CD4-positive, alpha-beta T cell (primary cell): ENCODE measurements around the gene CYP11A1. TPM values are rescaled to one million over a fixed set of nuclear protein-coding genes. Genes with fewer than 3 reads are reported as not detected.
"Not testable (repeated sequence)": the region's sequence is repeated elsewhere in the genome, so short reads cannot be mapped to it uniquely, and the experiment has no call there.

Experiments
- ATAC-seq: fragments of 200-7000 bp; cut with Tn5 transposase; one replicate; pipeline ENCODE4 v1.10.0; 2022; ENCODE audit warnings: mild to moderate bottlenecking; ENCODE audit not compliant: poor library complexity
- CTCF ChIA-PET: fragments of 350-600 bp; sonication (Branson Sonifier 250); formaldehyde crosslinking; loops from one replicate; lab custom pipeline; 2021; ENCODE audit warnings: antibody characterized with exemption, inconsistent platforms; lab: Charles Lee
- POLR2A ChIA-PET: fragments of 350-600 bp; sonication (Branson Sonifier 250); formaldehyde crosslinking; loops from one replicate; lab custom pipeline; 2021; ENCODE audit warnings: antibody characterized with exemption, inconsistent platforms; lab: Charles Lee
- DNase-seq, 14 experiments: peaks; one replicate each; pipeline ENCODE4 v3.0.0-alpha.2; 2013 to 2020; ENCODE audit warnings: mixed read lengths in 2 of 14
- H3K27ac ChIP-seq, 2 donors: one replicate each; pipeline versions ENCODE4 v1.5.1 to v1.7.0; 2013; ENCODE audit warnings: low read length in 2 of 2, low read depth in 1 of 2, mild to moderate bottlenecking in 1 of 2
- H3K27me3 ChIP-seq, 2 experiments: 1 replicate in 1 of 2; 2 replicates in 1 of 2; pipeline versions ENCODE4 v1.6.1 to v1.7.0; 2013; ENCODE audit warnings: low read length in 2 of 2, control low read depth in 1 of 2, mild to moderate bottlenecking in 1 of 2, moderate library complexity in 1 of 2; ENCODE audit not compliant: insufficient read depth in 2 of 2, control insufficient read depth in 1 of 2
- H3K36me3 ChIP-seq: one replicate; pipeline ENCODE4 v1.6.1; 2013; ENCODE audit warnings: low read length, control low read depth; ENCODE audit not compliant: insufficient read depth
- H3K4me1 ChIP-seq: one replicate; pipeline ENCODE4 v1.6.1; 2013; ENCODE audit warnings: low read length, control low read depth; ENCODE audit not compliant: insufficient read depth
- H3K4me3 ChIP-seq: one replicate; pipeline ENCODE4 v1.5.1; 2013; ENCODE audit warnings: mild to moderate bottlenecking, low read length, moderate library complexity
- H3K9me3 ChIP-seq, 2 experiments: 1 replicate in 1 of 2; 2 replicates in 1 of 2; pipeline versions ENCODE4 v1.6.1 to v1.7.0; 2013; ENCODE audit warnings: low read length in 2 of 2, mild to moderate bottlenecking in 2 of 2, control low read depth in 1 of 2, moderate library complexity in 1 of 2; ENCODE audit not compliant: control insufficient read depth in 1 of 2, insufficient read depth in 1 of 2
- H3K27ac Mint-ChIP-seq: one replicate; pipeline ENCODE4 v1.8.0; 2020; ENCODE audit warnings: mixed read lengths
- H3K27me3 Mint-ChIP-seq: one replicate; pipeline ENCODE4 v1.8.0; 2021; ENCODE audit warnings: mixed read lengths
- H3K36me3 Mint-ChIP-seq: one replicate; pipeline ENCODE4 v1.8.0; 2021; ENCODE audit warnings: low read depth, mixed read lengths
- H3K4me1 Mint-ChIP-seq: one replicate; pipeline ENCODE4 v1.8.0; 2021; ENCODE audit warnings: low read depth, mixed read lengths
- H3K4me3 Mint-ChIP-seq: one replicate; pipeline ENCODE4 v1.8.0; 2020; ENCODE audit warnings: mild to moderate bottlenecking, mixed read lengths
- H3K9me3 Mint-ChIP-seq: one replicate; pipeline ENCODE4 v1.8.0; 2020; ENCODE audit warnings: mixed read lengths
- CTCF ChIP-seq: fragments of 200-600 bp; IDR thresholded peaks from one replicate; pipeline ENCODE4 v1.8.0; 2022; ENCODE audit warnings: antibody characterized with exemption, mild to moderate bottlenecking
- intact Hi-C, 2 experiments: fragments of 100-400 bp; cut with DNase I in 1 of 2; cut with micrococcal nuclease in 1 of 2; formaldehyde crosslinking; loops; one replicate each; pipeline versions ENCODE4 v1.15.1 to v1.9.0; 2023 to 2025; cut with DNase I, micrococcal nuclease
- total RNA-seq, 174 experiments: library from RNA in 2 of 174; stranded (reverse) in 2 of 174; gene quantifications; one replicate each; pipeline ENCODE4 v1.2.3 and lab custom pipeline; 2021 to 2026

The CYP11A1 gene
- total RNA-seq, 2 experiments from 2014 or later: not detected

DNA sequence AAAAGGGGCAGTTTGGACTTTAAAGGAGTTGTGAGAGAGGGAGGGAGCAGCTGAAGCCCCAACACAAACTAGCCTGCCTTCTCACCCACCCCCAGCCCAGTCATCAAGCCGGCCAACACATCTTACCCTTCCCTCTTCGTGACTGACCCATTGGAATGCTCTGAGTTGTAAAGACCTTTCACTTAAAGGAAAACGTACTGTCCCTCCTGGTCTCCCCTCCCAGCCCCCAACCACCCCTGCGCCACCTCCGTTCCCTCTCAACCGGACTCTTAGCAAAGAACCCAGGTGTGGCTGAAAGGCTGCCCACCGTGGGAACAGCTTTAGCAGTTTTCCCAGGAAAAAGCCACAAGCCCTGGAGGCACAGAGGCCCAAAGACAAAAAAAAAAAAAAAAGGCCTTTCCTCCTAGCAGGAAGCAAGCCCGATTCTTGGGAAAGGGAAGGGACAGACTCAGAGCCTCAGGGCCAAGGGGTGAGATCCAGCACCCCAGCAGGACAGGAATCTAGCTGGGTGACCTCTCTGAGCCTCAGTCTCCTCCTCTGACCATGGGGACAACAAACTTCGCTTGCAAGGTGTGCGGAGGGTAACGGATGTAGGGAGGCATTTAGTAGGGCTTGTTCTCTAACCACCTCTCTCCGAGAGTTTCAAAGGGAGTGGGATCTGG, 2.4 kb downstream of the CYP11A1 start:
- ChIA-PET CTCF (no interaction called here), POLR2A (no interaction called here)
- no peaks in the 10 kb centered on the region for H3K4me1 Mint-ChIP-seq
- Histone ChIP-seq H3K9me3 (peaks cover 0 to 8% of the 10 kb centered on the region in 2 experiments), H3K27me3 (peaks cover 27 to 33% of the 10 kb centered on the region in 2 experiments), H3K27ac (no peak overlapping the region), H3K4me3 (no peak overlapping the region), H3K36me3 (no peaks in the 10 kb centered on the region), H3K4me1 (peaks cover 12% of the 10 kb centered on the region)
- no peaks in the 10 kb centered on the region for H3K9me3 Mint-ChIP-seq
- H3K4me3 Mint-ChIP-seq: peak overlapping the region; percentile 51
- TF ChIP-seq CTCF: no peak
- DNase-seq: peak in 1 of 14 experiments; percentile 7
- ATAC-seq: no peak
- peaks cover 63% of the 10 kb centered on the region for H3K27me3 Mint-ChIP-seq
- H3K27ac Mint-ChIP-seq: no peak overlapping the region
- intact Hi-C loops: no loop called here
- no peaks in the 10 kb centered on the region for H3K36me3 Mint-ChIP-seq

GRCh38 chr15:74362482-74362881, 5.0 kb downstream of the CYP11A1 start:
- ATAC-seq (no peak), DNase-seq (no peak)
- no peak overlapping the region for H3K27ac ChIP-seq
- CTCF ChIA-PET: no interaction called here
- peaks cover 12% of the 10 kb centered on the region for H3K4me1 ChIP-seq
- H3K4me3 ChIP-seq: no peak overlapping the region
- H3K36me3 Mint-ChIP-seq: no peaks in the 10 kb centered on the region
- no peaks in the 10 kb centered on the region for H3K9me3 Mint-ChIP-seq
- intact Hi-C loops: no loop called here
- no peak for TF ChIP-seq CTCF
- H3K4me3 Mint-ChIP-seq: no peak overlapping the region
- no peak overlapping the region for H3K27ac Mint-ChIP-seq
- POLR2A ChIA-PET: no interaction called here
- H3K9me3 ChIP-seq: peaks cover 0 to 8% of the 10 kb centered on the region in 2 experiments
- H3K27me3 ChIP-seq: peaks cover 19 to 28% of the 10 kb centered on the region in 2 experiments
- H3K36me3 ChIP-seq: no peaks in the 10 kb centered on the region
- H3K4me1 Mint-ChIP-seq: no peaks in the 10 kb centered on the region
- peaks cover 49% of the 10 kb centered on the region for H3K27me3 Mint-ChIP-seq

- ATAC-seq, H3K4me3 Mint-ChIP-seq, H3K27ac ChIP-seq, POLR2A ChIA-PET, H3K9me3 ChIP-seq, DNase-seq, H3K4me1 Mint-ChIP-seq, H3K36me3 ChIP-seq, H3K9me3 Mint-ChIP-seq, H3K4me3 ChIP-seq, H3K4me1 ChIP-seq, H3K36me3 Mint-ChIP-seq, H3K27ac Mint-ChIP-seq, intact Hi-C loops: not testable (repeated sequence)
- peaks cover 8 to 16% of the 10 kb centered on the region in 2 experiments for H3K27me3 ChIP-seq
- H3K27me3 Mint-ChIP-seq: peaks cover 39% of the 10 kb centered on the region
- CTCF ChIA-PET: interaction anchor here (1.4 kb wide), 1 partner anchor 388 kb away, joined by 3 read pairs; no protein-coding TSS in a partner anchor
Observed at GRCh38 chr15:74360855-74361254, 6.6 kb downstream of the CYP11A1 start.

- H3K9me3 ChIP-seq, intact Hi-C loops, H3K4me3 Mint-ChIP-seq, POLR2A ChIA-PET, CTCF ChIA-PET, H3K4me3 ChIP-seq, H3K27ac Mint-ChIP-seq, H3K36me3 ChIP-seq, H3K4me1 ChIP-seq, ATAC-seq, H3K27ac ChIP-seq, H3K36me3 Mint-ChIP-seq, H3K4me1 Mint-ChIP-seq, H3K27me3 ChIP-seq, H3K9me3 Mint-ChIP-seq: not testable (repeated sequence)
- H3K27me3 Mint-ChIP-seq: peaks cover 42% of the 10 kb centered on the region
- peak in 1 of 14 experiments; percentile 7 for DNase-seq
Observed at GRCh38 chr15:74359376-74359775, 8.1 kb downstream of the CYP11A1 start.

DNA sequence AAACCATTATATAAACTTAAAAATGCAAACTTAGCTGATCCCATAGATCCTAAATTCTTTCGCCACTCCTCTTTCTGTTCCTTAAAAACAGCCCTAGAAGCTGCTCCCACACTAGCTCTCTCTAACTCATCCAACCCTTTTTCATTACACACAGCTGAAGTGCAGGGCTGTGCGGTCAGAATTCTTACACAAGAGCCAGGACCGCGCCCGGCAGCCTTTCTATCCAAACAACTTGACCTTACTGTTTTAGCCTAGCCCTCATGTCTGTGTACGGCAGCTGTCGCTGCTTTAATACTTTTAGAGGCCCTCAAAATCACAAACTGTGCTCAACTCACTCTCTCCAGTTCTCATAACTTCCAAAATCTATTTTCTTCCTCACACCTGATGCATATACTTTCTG, 9.9 kb downstream of the CYP11A1 start:
- H3K27me3 Mint-ChIP-seq: peaks cover 24% of the 10 kb centered on the region
- ATAC-seq, H3K27ac ChIP-seq, H3K9me3 Mint-ChIP-seq, H3K4me3 Mint-ChIP-seq, H3K27me3 ChIP-seq, CTCF ChIA-PET, H3K4me1 ChIP-seq, H3K9me3 ChIP-seq, H3K4me1 Mint-ChIP-seq, H3K4me3 ChIP-seq, intact Hi-C loops, POLR2A ChIA-PET, H3K36me3 ChIP-seq, H3K36me3 Mint-ChIP-seq, H3K27ac Mint-ChIP-seq: not testable (repeated sequence)
- DNase-seq: peak in 1 of 14 experiments; percentile 6

GRCh38 chr15:74356050-74356449, 11.4 kb downstream of the CYP11A1 start:
- H3K4me3 Mint-ChIP-seq, H3K4me1 ChIP-seq, H3K36me3 ChIP-seq, H3K4me3 ChIP-seq, H3K4me1 Mint-ChIP-seq, H3K9me3 ChIP-seq, POLR2A ChIA-PET, CTCF ChIA-PET, H3K9me3 Mint-ChIP-seq, H3K27me3 ChIP-seq, H3K27ac ChIP-seq, H3K27ac Mint-ChIP-seq, H3K36me3 Mint-ChIP-seq, ATAC-seq, intact Hi-C loops: not testable (repeated sequence)
- H3K27me3 Mint-ChIP-seq: peaks cover 16% of the 10 kb centered on the region
- DNase-seq: peak in 1 of 14 experiments; percentile 2
